ENCODE data around the gene PRIM2. TPM values are rescaled to one million over a fixed set of nuclear protein-coding genes. Genes with fewer than 3 reads are reported as not detected.
A peak's percentile ranks its signal among the peaks of the same experiment; 100 is the strongest.
"Not testable (repeated sequence)": the region's sequence is repeated elsewhere in the genome, so short reads cannot be mapped to it uniquely, and the experiment has no call there.

PRIM2 gene
- total and polyA plus RNA-seq, 10 of the 15 experiments (the other 5 are each of a cell fraction or from before 2014, with no cell fraction given), result 13.2 to 38.6 (median 25.1) TPM

- BruUV-seq (replicated peaks), result no TSS peak
Observed at GRCh38 chr6:57432919-57433684, 115.7 kb downstream of the PRIM2 start.

DNA sequence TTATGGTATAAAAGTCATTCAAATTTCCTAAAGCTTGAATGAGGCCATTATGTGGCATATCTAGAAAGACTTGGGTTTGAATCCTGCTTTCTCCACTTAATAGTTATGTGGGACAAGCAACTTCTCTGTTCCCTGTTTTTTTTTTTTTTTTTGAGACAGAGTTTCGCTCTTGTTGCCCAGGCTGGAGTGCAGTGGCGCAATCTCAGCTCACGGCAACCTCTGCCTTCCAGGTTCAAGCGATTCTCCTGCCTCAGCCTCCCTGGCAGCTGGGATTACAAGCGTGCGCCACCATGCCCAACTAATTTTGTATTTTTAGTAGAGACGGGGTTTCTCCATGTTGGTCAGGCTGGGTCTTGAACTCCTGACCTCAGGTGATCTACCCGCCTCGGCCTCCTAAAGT is 116.4 kb downstream of the PRIM2 start:
- H3K79me2 ChIP-seq (ENCODE audit: control insufficient read depth, insufficient read depth, low read length); H3K27me3 ChIP-seq (replicated peaks in 1 of 2; ENCODE audit: control insufficient read depth in 2 of 2, insufficient read depth in 2 of 2, low read length in 1 of 2); H3K36me3 ChIP-seq (ENCODE audit: control insufficient read depth in 2 of 2, insufficient read depth in 2 of 2, low read length in 1 of 2); H3K9me3 ChIP-seq (replicated peaks; ENCODE audit: control insufficient read depth, insufficient read depth, low read length); H4K20me1 ChIP-seq (ENCODE audit: control insufficient read depth, insufficient read depth); intact Hi-C loops (cut with micrococcal nuclease; ENCODE audit: unreplicated experiment); H3K4me1 ChIP-seq (ENCODE audit: control insufficient read depth, insufficient read depth, low read length); POLR2A ChIA-PET; FAIRE-seq; ATAC-seq; H2AFZ ChIP-seq (ENCODE audit: control insufficient read depth, low read depth, low read length); H3K4me2 ChIP-seq (ENCODE audit: control insufficient read depth, insufficient read depth); BruUV-seq (replicated peaks); in situ Hi-C loops (cut with MboI); DNase-seq (ENCODE audit: low read depth, low spot score); H3K9ac ChIP-seq (ENCODE audit: control insufficient read depth, insufficient read depth, low read length); RAD21 ChIA-PET (ENCODE audit: unreplicated experiment); H3K4me3 ChIP-seq: not testable (repeated sequence)
- SMC1A ChIA-PET (ENCODE audit: uncharacterized antibody, unreplicated experiment), result interaction anchor here (1.1 to 1.2 kb wide), 2 partner anchors 12 to 117 kb away, joined by 3 to 5 read pairs; no protein-coding TSS in a partner anchor
- CTCF ChIA-PET, result interaction anchor here (2.0 kb wide), 1 partner anchor 13 kb away, joined by 8 read pairs; no protein-coding TSS in a partner anchor
- H3K27ac ChIP-seq (ENCODE audit: control insufficient read depth, insufficient read depth), result peak overlapping the region; percentile 14; the same call in 1 of the 2 replicates
- 96% methylated on average over 9 of the region's 9 CpGs for WGBS (ENCODE audit: insufficient coverage, insufficient replicate concordance, low lambda C conversion rate, missing lambda C conversion rate)

More at GRCh38 chr6:57432919-57433684, 115.7 kb downstream of the PRIM2 start:
- no peaks in the 10 kb centered on the region for H3K9me3 ChIP-seq (replicated peaks; ENCODE audit: control insufficient read depth, insufficient read depth, low read length)
- no peaks in the 10 kb centered on the region for H3K79me2 ChIP-seq (ENCODE audit: control insufficient read depth, insufficient read depth, low read length)
- H3K4me2 ChIP-seq (ENCODE audit: control insufficient read depth, insufficient read depth), result no peak overlapping the region
- ChIA-PET SMC1A (ENCODE audit: uncharacterized antibody, unreplicated experiment) (interaction anchor here (1.1 to 1.4 kb wide), 2 partner anchors 11 to 116 kb away, joined by 3 to 10 read pairs; no protein-coding TSS in a partner anchor), RAD21 (ENCODE audit: unreplicated experiment) (interaction anchor here (1.1 kb wide), 1 partner anchor 11 kb away, joined by 3 read pairs; no protein-coding TSS in a partner anchor), CTCF (interaction anchor here (2.0 kb wide), 1 partner anchor 12 kb away, joined by 8 read pairs; no protein-coding TSS in a partner anchor), POLR2A (interaction anchor here (0.9 to 1.1 kb wide), 2 partner anchors 9 to 12 kb away, joined by 3 to 6 read pairs; no protein-coding TSS in a partner anchor)
- H3K4me3 ChIP-seq, result no peak overlapping the region
- in situ Hi-C loops (cut with MboI), result no loop called here
- H3K27ac ChIP-seq (ENCODE audit: control insufficient read depth, insufficient read depth), result peak overlapping the region; percentile 14; the same call in 1 of the 2 replicates
- peaks cover 6% of the 10 kb centered on the region; the same call in 1 of the 2 replicates for H3K4me1 ChIP-seq (ENCODE audit: control insufficient read depth, insufficient read depth, low read length)
- FAIRE-seq (no peak), ATAC-seq (peak; percentile 58), DNase-seq (ENCODE audit: low read depth, low spot score) (peak; percentile 32)
- H4K20me1 ChIP-seq (ENCODE audit: control insufficient read depth, insufficient read depth), result no peaks in the 10 kb centered on the region
- no peaks in the 10 kb centered on the region for H3K36me3 ChIP-seq (ENCODE audit: control insufficient read depth in 2 of 2, insufficient read depth in 2 of 2, low read length in 1 of 2)
- TF ChIP-seq EZH2 (IDR thresholded peaks at IDR 0.05; ENCODE audit: borderline replicate concordance, control insufficient read depth, low read depth, low read length) (no peak), CHD2 (IDR thresholded peaks at IDR 0.05; ENCODE audit: borderline replicate concordance, low read depth, low read length) (no peak), MEF2B (IDR thresholded peaks at IDR 0.05; ENCODE audit: partially characterized antibody, poor library complexity, severe bottlenecking) (peak; percentile 62)
- TF ChIP-seq, protein P1, sequence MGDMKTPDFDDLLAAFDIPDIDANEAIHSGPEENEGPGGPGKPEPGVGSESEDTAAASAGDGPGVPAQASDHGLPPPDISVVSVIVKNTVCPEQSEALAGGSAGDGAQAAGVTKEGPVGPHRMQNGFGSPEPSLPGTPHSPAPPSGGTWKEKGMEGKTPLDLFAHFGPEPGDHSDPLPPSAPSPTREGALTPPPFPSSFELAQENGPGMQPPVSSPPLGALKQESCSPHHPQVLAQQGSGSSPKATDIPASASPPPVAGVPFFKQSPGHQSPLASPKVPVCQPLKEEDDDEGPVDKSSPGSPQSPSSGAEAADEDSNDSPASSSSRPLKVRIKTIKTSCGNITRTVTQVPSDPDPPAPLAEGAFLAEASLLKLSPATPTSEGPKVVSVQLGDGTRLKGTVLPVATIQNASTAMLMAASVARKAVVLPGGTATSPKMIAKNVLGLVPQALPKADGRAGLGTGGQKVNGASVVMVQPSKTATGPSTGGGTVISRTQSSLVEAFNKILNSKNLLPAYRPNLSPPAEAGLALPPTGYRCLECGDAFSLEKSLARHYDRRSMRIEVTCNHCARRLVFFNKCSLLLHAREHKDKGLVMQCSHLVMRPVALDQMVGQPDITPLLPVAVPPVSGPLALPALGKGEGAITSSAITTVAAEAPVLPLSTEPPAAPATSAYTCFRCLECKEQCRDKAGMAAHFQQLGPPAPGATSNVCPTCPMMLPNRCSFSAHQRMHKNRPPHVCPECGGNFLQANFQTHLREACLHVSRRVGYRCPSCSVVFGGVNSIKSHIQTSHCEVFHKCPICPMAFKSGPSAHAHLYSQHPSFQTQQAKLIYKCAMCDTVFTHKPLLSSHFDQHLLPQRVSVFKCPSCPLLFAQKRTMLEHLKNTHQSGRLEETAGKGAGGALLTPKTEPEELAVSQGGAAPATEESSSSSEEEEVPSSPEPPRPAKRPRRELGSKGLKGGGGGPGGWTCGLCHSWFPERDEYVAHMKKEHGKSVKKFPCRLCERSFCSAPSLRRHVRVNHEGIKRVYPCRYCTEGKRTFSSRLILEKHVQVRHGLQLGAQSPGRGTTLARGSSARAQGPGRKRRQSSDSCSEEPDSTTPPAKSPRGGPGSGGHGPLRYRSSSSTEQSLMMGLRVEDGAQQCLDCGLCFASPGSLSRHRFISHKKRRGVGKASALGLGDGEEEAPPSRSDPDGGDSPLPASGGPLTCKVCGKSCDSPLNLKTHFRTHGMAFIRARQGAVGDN (IDR thresholded peaks at IDR 0.05), result peak; percentile 17; the same call in 1 of the 2 replicates
- no peak overlapping the region for H3K9ac ChIP-seq (ENCODE audit: control insufficient read depth, insufficient read depth, low read length)
- no peak overlapping the region for H2AFZ ChIP-seq (ENCODE audit: control insufficient read depth, low read depth, low read length)
- WGBS (ENCODE audit: insufficient coverage, insufficient replicate concordance, low lambda C conversion rate, missing lambda C conversion rate), result 38% methylated on average over 4 of the region's 4 CpGs
- intact Hi-C loops (cut with micrococcal nuclease; ENCODE audit: unreplicated experiment), result no loop called here
- H3K27me3 ChIP-seq (replicated peaks in 1 of 2; ENCODE audit: control insufficient read depth in 2 of 2, insufficient read depth in 2 of 2, low read length in 1 of 2), result no peaks in the 10 kb centered on the region
